ENCODE data around the gene HERC2.

DNA sequence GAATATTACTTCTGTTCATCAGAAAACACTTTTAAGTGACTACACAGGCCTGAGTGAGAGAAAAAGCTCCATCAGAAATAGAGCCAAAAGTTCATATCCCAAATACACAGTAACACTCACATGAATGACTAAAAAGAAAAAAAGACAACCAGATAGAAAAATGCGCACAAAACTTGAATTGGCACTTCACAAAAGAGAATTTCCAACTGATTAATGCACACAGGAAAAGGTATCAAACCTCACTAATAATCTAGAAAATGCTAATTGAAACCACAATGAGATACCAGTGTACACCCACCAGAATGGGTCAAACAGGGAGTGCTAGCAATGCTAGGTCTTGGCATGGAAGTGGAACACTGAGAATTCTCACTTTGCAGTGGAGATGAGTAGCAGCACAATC lies 78.6 kb downstream of the HERC2 start:
- TF ChIP-seq, protein P1, sequence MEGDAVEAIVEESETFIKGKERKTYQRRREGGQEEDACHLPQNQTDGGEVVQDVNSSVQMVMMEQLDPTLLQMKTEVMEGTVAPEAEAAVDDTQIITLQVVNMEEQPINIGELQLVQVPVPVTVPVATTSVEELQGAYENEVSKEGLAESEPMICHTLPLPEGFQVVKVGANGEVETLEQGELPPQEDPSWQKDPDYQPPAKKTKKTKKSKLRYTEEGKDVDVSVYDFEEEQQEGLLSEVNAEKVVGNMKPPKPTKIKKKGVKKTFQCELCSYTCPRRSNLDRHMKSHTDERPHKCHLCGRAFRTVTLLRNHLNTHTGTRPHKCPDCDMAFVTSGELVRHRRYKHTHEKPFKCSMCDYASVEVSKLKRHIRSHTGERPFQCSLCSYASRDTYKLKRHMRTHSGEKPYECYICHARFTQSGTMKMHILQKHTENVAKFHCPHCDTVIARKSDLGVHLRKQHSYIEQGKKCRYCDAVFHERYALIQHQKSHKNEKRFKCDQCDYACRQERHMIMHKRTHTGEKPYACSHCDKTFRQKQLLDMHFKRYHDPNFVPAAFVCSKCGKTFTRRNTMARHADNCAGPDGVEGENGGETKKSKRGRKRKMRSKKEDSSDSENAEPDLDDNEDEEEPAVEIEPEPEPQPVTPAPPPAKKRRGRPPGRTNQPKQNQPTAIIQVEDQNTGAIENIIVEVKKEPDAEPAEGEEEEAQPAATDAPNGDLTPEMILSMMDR (conservative IDR thresholded peaks at IDR 0.05; ENCODE audit: low read depth, low read length), result no peak
- TF ChIP-seq CHD1 (IDR thresholded peaks at IDR 0.05; ENCODE audit: low read depth, low read length) (no peak), RFX5 (IDR thresholded peaks at IDR 0.05; ENCODE audit: low read depth, low read length) (no peak)
